GM12878 (cell line): ENCODE measurements around the gene SLC30A7. TPM values are rescaled to one million over a fixed set of nuclear protein-coding genes. Genes with fewer than 3 reads are reported as not detected.
"Not testable (repeated sequence)": the region's sequence is repeated elsewhere in the genome, so short reads cannot be mapped to it uniquely, and the experiment has no call there.

ENCODE experiments used
- ATAC-seq: fragments of 200-7000 bp; cut with Tn5 transposase; 3 replicates; pipeline ENCODE4 v1.9.1; 2020; ENCODE audit warnings: mild to moderate bottlenecking, moderate library complexity
- BruUV-seq: library from RNA; stranded (reverse); fragments of 400-500 nt; replicated peaks from 2 replicates; lab custom pipeline; 2021; lab: Mats Ljungman, UMichigan
- CTCF ChIA-PET: fragments of 300-600 bp; sonication (Branson Sonifier 250); formaldehyde crosslinking; extraction: SDS; loops from one replicate; lab custom pipeline; 2021; ENCODE audit warnings: inconsistent platforms; lab: Yijun Ruan, JAX
- POLR2A ChIA-PET: fragments of 350-600 bp; formaldehyde crosslinking; extraction: SDS; loops from one replicate; lab custom pipeline; 2021; ENCODE audit warnings: inconsistent platforms; lab: Charles Lee
- RAD21 ChIA-PET: fragments of 300-600 bp; sonication (Branson Sonifier 250); formaldehyde crosslinking; loops from one replicate; lab custom pipeline; 2023; ENCODE audit warnings: antibody characterized with exemption; ENCODE audit not compliant: unreplicated experiment; lab: Charles Lee
- SMC1A ChIA-PET: fragments of 300-600 bp; sonication (Branson Sonifier 250); formaldehyde crosslinking; loops from one replicate; lab custom pipeline; 2023; ENCODE audit not compliant: unreplicated experiment, uncharacterized antibody; lab: Charles Lee
- DNase-seq: peaks from one replicate; pipeline ENCODE4 v3.0.0-alpha.2; 2011; ENCODE audit warnings: low read depth, low spot score
- FAIRE-seq: peaks from 3 replicates; lab custom pipeline; 2011; peaks lifted over from hg19 to GRCh38; lab: Jason Lieb, UNC
- H2AFZ ChIP-seq: 2 replicates; pipeline ENCODE4 v1.6.0; 2011; ENCODE audit warnings: low read depth, low read length, control low read depth; ENCODE audit not compliant: control insufficient read depth
- H3K27ac ChIP-seq: 2 replicates; pipeline ENCODE4 v1.5.1; 2011; ENCODE audit warnings: control low read depth; ENCODE audit not compliant: control insufficient read depth, insufficient read depth
- H3K27me3 ChIP-seq, 2 experiments: replicated peaks in 1 of 2; 2 replicates each; pipeline versions ENCODE4 v1.6.0 to v1.6.1; 2011; ENCODE audit warnings: low read length in 1 of 2; ENCODE audit not compliant: control insufficient read depth in 2 of 2, insufficient read depth in 2 of 2
- H3K36me3 ChIP-seq, 2 experiments: 2 replicates each; pipeline ENCODE4 v1.5.1; 2011; ENCODE audit warnings: low read length in 1 of 2; ENCODE audit not compliant: control insufficient read depth in 2 of 2, insufficient read depth in 2 of 2
- H3K4me1 ChIP-seq: 2 replicates; pipeline ENCODE4 v1.6.1; 2011; ENCODE audit warnings: mild to moderate bottlenecking, low read length, moderate library complexity, mixed read lengths; ENCODE audit not compliant: control insufficient read depth, insufficient read depth
- H3K4me2 ChIP-seq: 2 replicates; pipeline ENCODE4 v1.6.0; 2011; ENCODE audit warnings: control low read depth; ENCODE audit not compliant: control insufficient read depth, insufficient read depth
- H3K4me3 ChIP-seq: fragments of 200-600 bp; sonication (generic); 2 replicates; pipeline ENCODE4 v1.5.1; 2016
- H3K79me2 ChIP-seq: 2 replicates; pipeline ENCODE4 v1.6.0; 2011; ENCODE audit warnings: low read length; ENCODE audit not compliant: control insufficient read depth, insufficient read depth
- H3K9ac ChIP-seq: 2 replicates; pipeline ENCODE4 v1.8.0; 2011; ENCODE audit warnings: low read length, control low read depth, mixed read lengths; ENCODE audit not compliant: control insufficient read depth, insufficient read depth
- H3K9me3 ChIP-seq: replicated peaks from 3 replicates; pipeline ENCODE4 v1.5.1; 2011; ENCODE audit warnings: mild to moderate bottlenecking, low read length; ENCODE audit not compliant: control insufficient read depth, insufficient read depth
- H4K20me1 ChIP-seq: 2 replicates; pipeline ENCODE4 v1.6.0; 2011; ENCODE audit not compliant: control insufficient read depth, insufficient read depth
- CBFB ChIP-seq: IDR thresholded peaks from 2 replicates; pipeline ENCODE4 v1.6.1; 2016; ENCODE audit warnings: antibody characterized with exemption, low read depth
- RELA ChIP-seq: fragments of 450-650 bp; IDR thresholded peaks from 2 replicates; pipeline ENCODE4 v1.8.0; 2014; ENCODE audit warnings: borderline replicate concordance; ENCODE audit not compliant: partially characterized antibody
- SIX5 ChIP-seq: IDR thresholded peaks from 2 replicates; pipeline ENCODE4 v1.6.1; 2011; ENCODE audit warnings: mild to moderate bottlenecking, low read depth, low read length, moderate library complexity; ENCODE audit not compliant: severe bottlenecking
- WGBS: methylation state at CpG from one replicate; pipeline ENCODE4 v1.1.6; 2016; ENCODE audit warnings: low lambda C conversion rate; ENCODE audit not compliant: insufficient replicate concordance, insufficient coverage; ENCODE audit errors: missing lambda C conversion rate; 5-methylcytosine and 5-hydroxymethylcytosine counted together
- in situ Hi-C: fragments of 300-500 bp; cut with MboI; formaldehyde crosslinking; loops from 9 replicates; pipeline ENCODE4 v1.14.3; 2018; ENCODE audit warnings: mixed read lengths
- intact Hi-C: fragments of 100-400 bp; cut with micrococcal nuclease; formaldehyde crosslinking; loops from one replicate; pipeline ENCODE4 v1.14.2; 2022; ENCODE audit not compliant: unreplicated experiment
- polyA plus RNA-seq, 11 experiments: library from polyadenylated mRNA; depleted of rRNA in 4 of 11; unstranded in 6 of 11; stranded (reverse) in 5 of 11; fragments of >200 nt; fragmentation: Nextera tagmentation in 4 of 11; fragmentation: Illumina TruSeq in 1 of 11; extraction: Ambion mirVana in 4 of 11; extraction: Trizol in 1 of 11; gene quantifications; 1 replicate in 1 of 11; 2 replicates in 10 of 11; pipeline versions ENCODE4 v1.2.1 to v1.2.3, GENCODE V29; 2011 to 2016; ENCODE audit warnings: inconsistent platforms in 2 of 11, missing spikeins in 2 of 11, low read depth in 1 of 11
- total RNA-seq, 4 experiments: library from RNA; depleted of rRNA in 3 of 4; stranded (reverse); fragments of >200 nt in 3 of 4; fragmentation: Illumina TruSeq in 1 of 4; extraction: Trizol in 1 of 4; gene quantifications; 2 replicates each; pipeline versions ENCODE4 v1.2.1 to v1.2.3, GENCODE V29; 2013 to 2021
- TF ChIP-seq, protein P1 (sequence below), 3 experiments: IDR thresholded peaks in 2 of 3; conservative IDR thresholded peaks in 1 of 3; 2 replicates each; pipeline ENCODE4 v1.5.1; 2011; ENCODE audit warnings: low read depth in 3 of 3, low read length in 3 of 3, mild to moderate bottlenecking in 3 of 3, control low read depth in 2 of 3, moderate library complexity in 2 of 3, inconsistent platforms in 1 of 3, mixed read lengths in 1 of 3; ENCODE audit not compliant: control insufficient read depth in 2 of 3, insufficient read depth in 1 of 3; ENCODE audit errors: extremely low read depth in 1 of 3
- TF ChIP-seq, protein P2 (sequence below): fragments of 150-350 bp; IDR thresholded peaks from 2 replicates; pipeline ENCODE4 v1.6.1; 2016; ENCODE audit warnings: low read depth, low read length

The SLC30A7 gene
- total and polyA plus RNA-seq, 10 of the 15 experiments (the other 5 are each of a cell fraction or from before 2014, with no cell fraction given) = 4.4 to 23.3 (median 16.9) TPM

DNA sequence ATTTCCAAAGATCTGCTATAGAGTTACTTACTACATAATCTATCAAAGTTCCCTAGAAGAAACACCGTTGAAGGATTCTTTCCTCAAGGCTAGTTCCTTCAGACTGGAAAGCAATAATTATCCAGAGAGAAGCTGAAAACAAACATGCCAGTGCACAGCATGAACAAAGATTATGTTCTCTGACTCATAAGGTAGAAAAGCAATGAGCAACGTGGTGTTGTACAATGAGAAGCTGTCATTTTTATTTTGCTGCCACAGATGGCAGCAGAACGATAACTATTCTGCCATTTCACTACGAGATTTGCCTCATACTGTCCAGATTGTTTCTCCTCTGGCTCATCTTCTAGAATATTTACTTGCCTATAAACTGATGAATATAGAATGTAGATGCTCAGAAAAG lies 11.9 kb upstream of the SLC30A7 start:
- 60% methylated on average over 4 of the region's 4 CpGs for WGBS
- Histone ChIP-seq H3K9ac (no peak overlapping the region), H4K20me1 (no peaks in the 10 kb centered on the region), H3K27ac (no peak overlapping the region), H3K27me3 (no peaks in the 10 kb centered on the region), H3K79me2 (no peaks in the 10 kb centered on the region), H3K4me3 (no peak overlapping the region), H2AFZ (no peak overlapping the region), H3K4me2 (no peak overlapping the region), H3K9me3 (peaks cover 3% of the 10 kb centered on the region; the same call in 2 of the 3 replicates), H3K36me3 (0 out of 4 replicates have a peak, but pooled peaks cover 0 to 3% of the 10 kb centered on the region in 2 experiments), H3K4me1 (no peaks in the 10 kb centered on the region)
- CTCF ChIA-PET = interaction anchor here (0.6 to 3.7 kb wide), 5 partner anchors 15 to 554 kb away, joined by 3 to 18 read pairs (median 3); no protein-coding TSS in a partner anchor
- BruUV-seq = no TSS peak
- DNase-seq (no peak), ATAC-seq (no peak), FAIRE-seq (no peak)
- in situ Hi-C loops (no loop called here), intact Hi-C loops (no loop called here)
- RAD21 ChIA-PET = interaction anchor here (1.2 kb wide), 1 partner anchor 15 kb away, joined by 3 read pairs; no protein-coding TSS in a partner anchor
- TF ChIP-seq, protein P1, sequence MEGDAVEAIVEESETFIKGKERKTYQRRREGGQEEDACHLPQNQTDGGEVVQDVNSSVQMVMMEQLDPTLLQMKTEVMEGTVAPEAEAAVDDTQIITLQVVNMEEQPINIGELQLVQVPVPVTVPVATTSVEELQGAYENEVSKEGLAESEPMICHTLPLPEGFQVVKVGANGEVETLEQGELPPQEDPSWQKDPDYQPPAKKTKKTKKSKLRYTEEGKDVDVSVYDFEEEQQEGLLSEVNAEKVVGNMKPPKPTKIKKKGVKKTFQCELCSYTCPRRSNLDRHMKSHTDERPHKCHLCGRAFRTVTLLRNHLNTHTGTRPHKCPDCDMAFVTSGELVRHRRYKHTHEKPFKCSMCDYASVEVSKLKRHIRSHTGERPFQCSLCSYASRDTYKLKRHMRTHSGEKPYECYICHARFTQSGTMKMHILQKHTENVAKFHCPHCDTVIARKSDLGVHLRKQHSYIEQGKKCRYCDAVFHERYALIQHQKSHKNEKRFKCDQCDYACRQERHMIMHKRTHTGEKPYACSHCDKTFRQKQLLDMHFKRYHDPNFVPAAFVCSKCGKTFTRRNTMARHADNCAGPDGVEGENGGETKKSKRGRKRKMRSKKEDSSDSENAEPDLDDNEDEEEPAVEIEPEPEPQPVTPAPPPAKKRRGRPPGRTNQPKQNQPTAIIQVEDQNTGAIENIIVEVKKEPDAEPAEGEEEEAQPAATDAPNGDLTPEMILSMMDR (IDR thresholded peaks at IDR 0.05 in 2 of 3, conservative IDR thresholded peaks at IDR 0.05 in 1 of 3; ENCODE audit: control insufficient read depth in 2 of 3, extremely low read depth in 1 of 3, insufficient read depth in 1 of 3, low read depth in 3 of 3, low read length in 3 of 3) = no peak
- TF ChIP-seq CBFB = no peak
- TF ChIP-seq, protein P2, sequence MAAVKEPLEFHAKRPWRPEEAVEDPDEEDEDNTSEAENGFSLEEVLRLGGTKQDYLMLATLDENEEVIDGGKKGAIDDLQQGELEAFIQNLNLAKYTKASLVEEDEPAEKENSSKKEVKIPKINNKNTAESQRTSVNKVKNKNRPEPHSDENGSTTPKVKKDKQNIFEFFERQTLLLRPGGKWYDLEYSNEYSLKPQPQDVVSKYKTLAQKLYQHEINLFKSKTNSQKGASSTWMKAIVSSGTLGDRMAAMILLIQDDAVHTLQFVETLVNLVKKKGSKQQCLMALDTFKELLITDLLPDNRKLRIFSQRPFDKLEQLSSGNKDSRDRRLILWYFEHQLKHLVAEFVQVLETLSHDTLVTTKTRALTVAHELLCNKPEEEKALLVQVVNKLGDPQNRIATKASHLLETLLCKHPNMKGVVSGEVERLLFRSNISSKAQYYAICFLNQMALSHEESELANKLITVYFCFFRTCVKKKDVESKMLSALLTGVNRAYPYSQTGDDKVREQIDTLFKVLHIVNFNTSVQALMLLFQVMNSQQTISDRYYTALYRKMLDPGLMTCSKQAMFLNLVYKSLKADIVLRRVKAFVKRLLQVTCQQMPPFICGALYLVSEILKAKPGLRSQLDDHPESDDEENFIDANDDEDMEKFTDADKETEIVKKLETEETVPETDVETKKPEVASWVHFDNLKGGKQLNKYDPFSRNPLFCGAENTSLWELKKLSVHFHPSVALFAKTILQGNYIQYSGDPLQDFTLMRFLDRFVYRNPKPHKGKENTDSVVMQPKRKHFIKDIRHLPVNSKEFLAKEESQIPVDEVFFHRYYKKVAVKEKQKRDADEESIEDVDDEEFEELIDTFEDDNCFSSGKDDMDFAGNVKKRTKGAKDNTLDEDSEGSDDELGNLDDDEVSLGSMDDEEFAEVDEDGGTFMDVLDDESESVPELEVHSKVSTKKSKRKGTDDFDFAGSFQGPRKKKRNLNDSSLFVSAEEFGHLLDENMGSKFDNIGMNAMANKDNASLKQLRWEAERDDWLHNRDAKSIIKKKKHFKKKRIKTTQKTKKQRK = no peak
- no peak for TF ChIP-seq RELA
- no peak for TF ChIP-seq SIX5
- POLR2A ChIA-PET = no interaction called here
- SMC1A ChIA-PET = interaction anchor here (2.0 kb wide), 1 partner anchor 15 kb away, joined by 7 read pairs; no protein-coding TSS in a partner anchor

DNA sequence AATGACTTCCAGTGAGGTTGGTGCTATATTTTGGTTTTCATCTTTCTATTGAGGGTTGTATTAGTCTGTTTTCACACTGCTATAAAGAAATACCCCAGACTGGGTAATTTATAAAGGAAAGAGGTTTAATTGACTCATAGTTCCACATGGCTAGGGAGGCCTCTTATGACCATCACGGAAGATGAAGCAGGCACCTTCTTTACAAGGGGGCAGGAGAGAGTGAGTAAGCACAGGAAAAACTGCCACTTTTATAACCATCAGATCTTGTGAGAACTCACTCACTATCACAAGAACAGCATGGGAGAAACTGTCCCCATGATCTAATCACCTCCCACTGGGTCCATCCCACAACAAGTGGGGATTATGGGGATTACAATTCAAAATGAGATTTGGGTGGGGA lies 6.9 kb upstream of the SLC30A7 start:
- 100% methylated on average over 1 of the region's 1 CpG for WGBS
- POLR2A ChIA-PET, H3K36me3 ChIP-seq, H3K4me3 ChIP-seq, intact Hi-C loops, in situ Hi-C loops, H4K20me1 ChIP-seq, FAIRE-seq, H3K27ac ChIP-seq, H3K4me1 ChIP-seq, BruUV-seq, SMC1A ChIA-PET, H3K27me3 ChIP-seq, H2AFZ ChIP-seq, RAD21 ChIA-PET, CTCF ChIA-PET, H3K9ac ChIP-seq, DNase-seq, ATAC-seq, H3K4me2 ChIP-seq: not testable (repeated sequence)
- Histone ChIP-seq H3K79me2 (peaks cover 12% of the 10 kb centered on the region), H3K9me3 (peaks cover 19% of the 10 kb centered on the region)
